Esophagus squamous epithelium (tissue), 5 donors: ENCODE measurements around the gene NEDD4L. TPM values are rescaled to one million over a fixed set of nuclear protein-coding genes. Genes with fewer than 3 reads are reported as not detected.

Experiments
- DNase-seq: peaks from one replicate; lab custom pipeline; 2025; lab: John Stamatoyannopoulos, UW
- H3K27ac ChIP-seq, 4 donors: fragments of 200-600 bp; sonication (generic); one replicate each; pipeline ENCODE4 v1.5.1; 2016 to 2019; ENCODE audit warnings: mild to moderate bottlenecking in 1 of 4
- H3K27me3 ChIP-seq, 4 donors: fragments of 200-600 bp; sonication (generic); 1 replicate in 3 of 4; 2 replicates in 1 of 4; pipeline versions ENCODE4 v1.5.1 to v1.6.0; 2017 to 2021; ENCODE audit warnings: antibody characterized with exemption in 1 of 4
- H3K36me3 ChIP-seq, 3 donors: fragments of 200-600 bp; sonication (generic); one replicate each; pipeline ENCODE4 v1.5.1; 2016 to 2019
- H3K4me1 ChIP-seq, 3 donors: fragments of 200-600 bp; sonication (generic); one replicate each; pipeline ENCODE4 v1.5.1; 2017 to 2019
- H3K4me3 ChIP-seq, 4 donors: fragments of 200-600 bp; sonication (generic); 1 replicate in 3 of 4; 2 replicates in 1 of 4; pipeline ENCODE4 v1.5.1; 2016 to 2019; ENCODE audit warnings: mild to moderate bottlenecking in 2 of 4, moderate library complexity in 1 of 4
- H3K9me3 ChIP-seq, 3 donors: fragments of 200-600 bp; sonication (generic); one replicate each; pipeline ENCODE4 v1.5.1; 2016 to 2019
- CTCF ChIP-seq, 6 experiments: fragments of 450-650 bp in 4 of 6; fragments of 200-600 bp in 2 of 6; sonication (generic) in 2 of 6; IDR thresholded peaks; one replicate each; pipeline ENCODE4 v1.5.1; 2016 to 2019; ENCODE audit warnings: antibody characterized with exemption in 6 of 6, mild to moderate bottlenecking in 4 of 6, moderate library complexity in 4 of 6
- POLR2A ChIP-seq, 4 donors: fragments of 450-650 bp; IDR thresholded peaks; one replicate each; pipeline ENCODE4 v1.6.1; 2017; ENCODE audit warnings: antibody characterized with exemption in 4 of 4, mild to moderate bottlenecking in 4 of 4, moderate library complexity in 3 of 4
- WGBS, 2 donors: methylation state at CpG; one replicate each; pipeline ENCODE4 v1.1.5; 2018; 5-methylcytosine and 5-hydroxymethylcytosine counted together
- intact Hi-C: fragments of 100-400 bp; cut with DNase I; formaldehyde crosslinking; loops from one replicate; pipeline ENCODE4 v1.15.0; 2022
- total RNA-seq, 4 donors: library from RNA; depleted of rRNA; stranded (reverse); fragments of >200 nt; gene quantifications; one replicate each; pipeline ENCODE4 v1.1.0, GENCODE V29; 2016
- donor health status: DM: yes; HTN: yes; CAD: no.

The NEDD4L gene
- total RNA-seq, 4 donors from 2014 or later: 17.0 to 27.6 (median 21.9) TPM

- Histone ChIP-seq H3K36me3 (no peaks in the 10 kb centered on the region), H3K27me3 (no peaks in the 10 kb centered on the region), H3K27ac (no peak overlapping the region), H3K4me1 (peaks cover 0 to 5% (median 0%) of the 10 kb centered on the region in 3 donors), H3K9me3 (no peaks in the 10 kb centered on the region), H3K4me3 (no peak overlapping the region)
- 87% methylated on average over 4 of the region's 4 CpGs for WGBS, 2 donors
- TF ChIP-seq POLR2A (IDR thresholded peaks at IDR 0.05) (no peak), CTCF (IDR thresholded peaks at IDR 0.05) (no peak)
- intact Hi-C loops: no loop called here
- no peak for DNase-seq
Measured at GRCh38 chr18:58055890-58056558, 12.0 kb downstream of the NEDD4L start.

- no peak for TF ChIP-seq CTCF (IDR thresholded peaks at IDR 0.05)
- TF ChIP-seq POLR2A (IDR thresholded peaks at IDR 0.05): no peak
- WGBS, 2 donors: 80 to 87% methylated on average over 5 of the region's 5 CpGs
- H3K4me1 ChIP-seq: peaks cover 0 to 5% (median 0%) of the 10 kb centered on the region in 3 donors
- DNase-seq: no peak
- intact Hi-C loops: no loop called here
- H3K9me3 ChIP-seq: no peaks in the 10 kb centered on the region
- no peaks in the 10 kb centered on the region for H3K36me3 ChIP-seq
- H3K27me3 ChIP-seq: no peaks in the 10 kb centered on the region
- no peak overlapping the region for H3K4me3 ChIP-seq
- H3K27ac ChIP-seq: no peak overlapping the region
Measured at GRCh38 chr18:58056852-58057251, 12.8 kb downstream of the NEDD4L start.

DNA sequence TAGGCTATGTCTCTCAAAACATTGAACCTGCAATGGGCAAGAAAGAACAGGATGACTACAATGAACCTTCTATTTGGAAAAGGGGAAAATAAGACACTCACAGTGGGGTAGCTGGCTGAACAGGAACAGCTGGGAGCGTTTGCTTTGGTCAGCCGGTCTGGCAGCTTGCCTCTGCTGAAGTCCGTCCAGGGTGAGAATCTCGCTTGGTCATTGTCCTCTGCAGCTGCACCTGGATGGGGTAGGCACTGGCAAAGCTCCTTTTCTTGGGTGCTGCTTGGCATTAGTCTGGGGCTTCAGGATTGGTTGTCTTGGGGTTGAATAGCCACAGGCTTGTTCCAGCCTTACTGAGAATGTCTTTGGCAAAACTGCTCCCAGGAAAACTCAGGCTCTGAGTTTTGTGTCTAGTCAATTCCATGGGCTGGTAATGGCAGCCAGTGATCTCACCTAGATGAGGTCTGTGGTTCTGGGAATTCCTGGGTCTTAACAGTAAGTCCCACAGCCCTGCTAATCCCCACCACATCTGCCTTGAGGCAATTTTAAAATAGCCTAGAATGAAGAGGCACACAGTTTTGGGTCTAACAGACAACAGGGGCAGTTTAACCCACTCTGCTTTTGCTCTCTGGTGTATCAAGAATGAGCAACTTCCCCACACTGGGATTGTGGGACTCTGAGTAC lies 13.4 kb downstream of the NEDD4L start:
- no peak for DNase-seq

DNA sequence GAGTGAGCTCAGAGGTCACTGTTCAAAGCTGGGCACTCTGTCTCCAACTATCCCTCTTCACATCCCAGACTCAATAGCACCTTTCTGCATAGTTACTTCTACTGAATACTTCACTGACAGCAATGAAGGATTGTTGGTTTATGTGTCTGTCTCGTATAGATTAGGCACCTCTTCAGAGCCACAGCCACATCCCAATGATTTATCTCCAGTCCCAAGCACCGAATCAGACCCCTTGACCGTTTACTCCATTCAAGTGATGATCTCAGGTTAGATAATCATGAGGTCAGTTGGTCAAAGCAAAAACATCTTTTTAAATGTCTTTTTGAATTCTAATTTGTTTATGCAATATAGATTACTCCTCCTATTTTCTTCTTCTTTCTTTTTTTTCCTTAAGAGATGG lies 14.7 kb downstream of the NEDD4L start:
- Histone ChIP-seq H3K27me3 (no peaks in the 10 kb centered on the region), H3K4me3 (no peak overlapping the region), H3K9me3 (no peaks in the 10 kb centered on the region), H3K36me3 (no peaks in the 10 kb centered on the region), H3K27ac (no peak overlapping the region), H3K4me1 (peaks cover 0 to 5% (median 0%) of the 10 kb centered on the region in 3 donors)
- 13 to 20% methylated on average over 3 of the region's 3 CpGs for WGBS, 2 donors
- intact Hi-C loops: no loop called here
- TF ChIP-seq CTCF (IDR thresholded peaks at IDR 0.05): no peak
- no peak for TF ChIP-seq POLR2A (IDR thresholded peaks at IDR 0.05)
- DNase-seq: no peak

More for the DNA sequence above, 13.4 kb downstream of the NEDD4L start:
- no peaks in the 10 kb centered on the region for H3K36me3 ChIP-seq
- no peak overlapping the region for H3K27ac ChIP-seq
- peaks cover 0 to 5% (median 0%) of the 10 kb centered on the region in 3 donors for H3K4me1 ChIP-seq
- WGBS, 2 donors: 60 to 67% methylated on average over 1 to 4 of the region's 4 CpGs
- H3K9me3 ChIP-seq: no peaks in the 10 kb centered on the region
- no peak overlapping the region for H3K4me3 ChIP-seq
- intact Hi-C loops: no loop called here
- TF ChIP-seq CTCF (IDR thresholded peaks at IDR 0.05) (no peak), POLR2A (IDR thresholded peaks at IDR 0.05) (no peak)
- H3K27me3 ChIP-seq: no peaks in the 10 kb centered on the region

- WGBS, 2 donors: 20 to 23% methylated on average over 5 of the region's 5 CpGs
- intact Hi-C loops: no loop called here
- Histone ChIP-seq H3K27me3 (no peaks in the 10 kb centered on the region), H3K36me3 (no peaks in the 10 kb centered on the region), H3K4me3 (no peak overlapping the region), H3K9me3 (no peaks in the 10 kb centered on the region), H3K4me1 (no peaks in the 10 kb centered on the region), H3K27ac (no peak overlapping the region)
- no peak for DNase-seq
- TF ChIP-seq POLR2A (IDR thresholded peaks at IDR 0.05) (no peak), CTCF (IDR thresholded peaks at IDR 0.05) (no peak)
Measured at GRCh38 chr18:58060254-58060653, 16.2 kb downstream of the NEDD4L start.
